ENCODE data around the gene PRKCH. TPM values are rescaled to one million over a fixed set of nuclear protein-coding genes. Genes with fewer than 3 reads are reported as not detected.
A peak's percentile ranks its signal among the peaks of the same experiment; 100 is the strongest.

Gene PRKCH
- total and polyA plus RNA-seq, 12 donors = 8.3 to 25.1 (median 17.7) TPM

DNA sequence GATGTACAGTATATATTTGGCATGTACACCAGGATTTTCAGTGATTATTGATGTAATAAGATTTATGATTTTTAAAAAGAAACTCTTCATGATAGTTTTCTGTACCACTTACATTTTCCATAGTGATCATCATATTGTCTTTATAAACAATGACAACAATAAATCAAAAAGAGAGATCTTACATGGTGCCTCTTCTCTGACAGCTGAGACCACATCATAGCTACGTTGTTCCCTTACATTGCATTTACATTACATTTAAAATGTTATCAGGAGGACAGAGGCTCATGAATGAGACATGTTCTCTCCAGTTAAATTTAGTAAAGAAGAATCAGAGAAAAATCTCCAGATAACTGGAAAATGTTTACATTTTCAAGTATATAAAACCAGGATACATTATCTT lies 112.4 kb downstream of the PRKCH start:
- no peaks in the 10 kb centered on the region for H3K36me3 ChIP-seq
- ATAC-seq (no peak), DNase-seq (no peak)
- WGBS, 2 donors = 68 to 74% methylated on average over 1 of the region's 1 CpG
- TF ChIP-seq, protein P1, sequence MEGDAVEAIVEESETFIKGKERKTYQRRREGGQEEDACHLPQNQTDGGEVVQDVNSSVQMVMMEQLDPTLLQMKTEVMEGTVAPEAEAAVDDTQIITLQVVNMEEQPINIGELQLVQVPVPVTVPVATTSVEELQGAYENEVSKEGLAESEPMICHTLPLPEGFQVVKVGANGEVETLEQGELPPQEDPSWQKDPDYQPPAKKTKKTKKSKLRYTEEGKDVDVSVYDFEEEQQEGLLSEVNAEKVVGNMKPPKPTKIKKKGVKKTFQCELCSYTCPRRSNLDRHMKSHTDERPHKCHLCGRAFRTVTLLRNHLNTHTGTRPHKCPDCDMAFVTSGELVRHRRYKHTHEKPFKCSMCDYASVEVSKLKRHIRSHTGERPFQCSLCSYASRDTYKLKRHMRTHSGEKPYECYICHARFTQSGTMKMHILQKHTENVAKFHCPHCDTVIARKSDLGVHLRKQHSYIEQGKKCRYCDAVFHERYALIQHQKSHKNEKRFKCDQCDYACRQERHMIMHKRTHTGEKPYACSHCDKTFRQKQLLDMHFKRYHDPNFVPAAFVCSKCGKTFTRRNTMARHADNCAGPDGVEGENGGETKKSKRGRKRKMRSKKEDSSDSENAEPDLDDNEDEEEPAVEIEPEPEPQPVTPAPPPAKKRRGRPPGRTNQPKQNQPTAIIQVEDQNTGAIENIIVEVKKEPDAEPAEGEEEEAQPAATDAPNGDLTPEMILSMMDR (IDR thresholded peaks at IDR 0.05) = no peak
- no peaks in the 10 kb centered on the region for H3K27me3 ChIP-seq
- peaks cover 0 to 9% (median 0%) of the 10 kb centered on the region in 11 donors for H3K9me3 ChIP-seq
- H3K4me1 ChIP-seq = peaks cover 0 to 84% (median 57%) of the 10 kb centered on the region in 9 donors
- no peak overlapping the region for H3K4me3 ChIP-seq
- peak overlapping the region in 3 of 10 donors; percentile 15 to 52 (median 23) for H3K27ac ChIP-seq
- intact Hi-C loops (cut with DNase I) = loop anchor here in 2 of 10 donors (5.0 to 10.0 kb wide), 2 partner anchors 109 to 127 kb away; partner anchors contain the start of gene PRKCH (in 1 of the 2)

DNA sequence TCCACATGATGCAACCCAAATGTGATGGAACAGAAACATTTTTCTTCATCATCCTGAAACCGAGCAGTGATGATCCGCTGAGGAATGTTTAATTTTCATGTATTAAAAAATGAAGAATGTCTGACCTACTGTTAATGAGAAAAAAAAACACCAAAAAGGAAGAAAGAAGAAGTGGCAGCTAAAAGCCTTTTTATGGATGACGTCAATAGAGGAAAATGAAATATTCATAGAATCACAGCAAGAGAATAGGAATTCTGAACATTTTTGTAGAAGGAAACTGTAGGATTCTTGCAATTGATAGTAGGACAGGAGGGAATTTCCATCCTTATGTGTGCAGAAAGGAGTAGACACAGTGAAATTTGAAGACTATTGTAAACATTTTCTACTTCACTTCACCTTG lies 112.9 kb downstream of the PRKCH start:
- Histone ChIP-seq H3K4me3 (no peak overlapping the region), H3K36me3 (no peaks in the 10 kb centered on the region), H3K4me1 (peaks cover 0 to 84% (median 57%) of the 10 kb centered on the region in 9 donors), H3K27ac (peak overlapping the region in 1 of 10 donors; percentile 47), H3K9me3 (peaks cover 0 to 9% (median 0%) of the 10 kb centered on the region in 11 donors), H3K27me3 (no peaks in the 10 kb centered on the region)
- TF ChIP-seq, protein P1 (IDR thresholded peaks at IDR 0.05) = no peak
- 83 to 84% methylated on average over 3 of the region's 3 CpGs for WGBS, 2 donors
- ATAC-seq = no peak
- DNase-seq = no peak
- intact Hi-C loops (cut with DNase I) = loop anchor here in 2 of 10 donors (5.0 to 10.0 kb wide), 2 partner anchors 110 to 127 kb away; partner anchors contain the start of gene PRKCH (in 1 of the 2)

DNA sequence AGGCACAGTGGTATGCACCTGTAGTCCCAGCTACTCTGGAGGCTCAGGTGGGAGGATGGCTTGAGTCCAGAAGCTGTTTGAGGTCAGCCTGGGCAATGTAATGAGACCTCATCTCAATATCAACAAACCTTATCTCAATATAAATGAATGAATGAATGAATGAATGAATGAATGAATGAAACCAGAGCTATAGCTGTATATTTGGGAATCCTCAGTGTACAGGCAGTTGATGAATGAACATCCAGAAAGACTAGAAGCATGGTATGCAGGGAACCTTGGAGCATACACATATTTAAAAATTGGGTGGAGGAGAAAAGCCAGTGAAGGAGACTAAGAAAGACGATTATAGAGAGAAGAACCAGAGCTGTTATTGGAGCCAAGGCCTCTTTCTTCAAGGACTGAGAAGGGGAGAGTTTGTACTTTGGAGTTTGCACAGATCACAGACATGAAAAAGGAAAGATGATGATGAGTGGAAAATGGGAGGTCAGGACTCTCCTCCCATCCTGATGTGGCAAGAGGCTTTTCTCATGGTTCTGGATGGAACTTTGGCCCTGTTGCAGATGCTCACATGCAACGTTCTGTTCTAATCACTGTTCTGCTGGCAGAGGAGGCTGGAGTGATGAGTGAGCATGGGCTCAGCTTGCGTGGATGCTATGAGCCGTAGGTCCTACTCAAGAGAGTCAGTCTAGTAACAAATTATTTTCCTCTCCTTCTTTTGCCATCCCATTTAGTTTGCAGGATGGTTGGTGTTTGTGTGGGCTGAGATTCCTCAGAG lies 114.4 kb downstream of the PRKCH start:
- Histone ChIP-seq H3K36me3 (no peaks in the 10 kb centered on the region), H3K27ac (peak overlapping the region in 1 of 10 donors; percentile 22), H3K4me3 (no peak overlapping the region), H3K27me3 (no peaks in the 10 kb centered on the region), H3K9me3 (peaks cover 0 to 9% (median 0%) of the 10 kb centered on the region in 11 donors), H3K4me1 (peaks cover 0 to 85% (median 71%) of the 10 kb centered on the region in 9 donors)
- 44 to 56% methylated on average over 4 of the region's 4 CpGs for whole genome bisulfite sequencing, 2 donors
- intact Hi-C loops (cut with DNase I) = loop anchor here in 4 of 10 donors (5.0 to 10.0 kb wide), 3 partner anchors 111 to 138 kb away; partner anchors contain the start of gene PRKCH (in 3 of the 4)
- DNase-seq (no peak), ATAC-seq (peak in 2 of 8 donors; percentile 20 to 67)
- TF ChIP-seq, protein P1 (IDR thresholded peaks at IDR 0.05) = no peak

DNA sequence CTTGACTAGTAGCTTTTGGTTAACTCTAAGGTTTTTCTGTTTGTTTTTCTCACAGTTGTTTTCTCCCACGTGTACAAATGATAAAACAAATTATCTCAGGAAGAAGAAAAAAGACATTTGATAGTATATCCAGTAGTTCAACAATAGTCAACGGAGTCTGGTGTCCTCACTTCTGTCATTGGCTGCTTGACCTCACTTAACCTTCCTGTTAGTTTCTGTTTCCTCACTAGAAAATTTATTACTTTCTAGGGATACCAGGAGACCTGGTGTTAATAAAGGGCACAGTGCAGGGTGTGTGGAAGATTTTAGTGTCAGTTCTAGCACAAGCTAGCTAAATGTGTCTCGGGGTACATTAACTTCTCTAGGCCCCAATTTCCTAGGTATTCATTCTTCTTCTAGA lies 116.0 kb downstream of the PRKCH start:
- intact Hi-C loops (cut with DNase I) = loop anchor here in 4 of 10 donors (5.0 to 10.0 kb wide), 3 partner anchors 113 to 140 kb away; partner anchors contain the start of gene PRKCH (in 3 of the 4)
- WGBS, 2 donors = 38 to 41% methylated on average over 3 of the region's 3 CpGs

More for the DNA sequence above, 116.0 kb downstream of the PRKCH start:
- Histone ChIP-seq H3K4me1 (peaks cover 0 to 79% (median 62%) of the 10 kb centered on the region in 9 donors), H3K9me3 (no peaks in the 10 kb centered on the region), H3K36me3 (no peaks in the 10 kb centered on the region), H3K4me3 (no peak overlapping the region), H3K27ac (peak overlapping the region in 2 of 10 donors; percentile 62 to 67), H3K27me3 (no peaks in the 10 kb centered on the region)
- no peak for DNase-seq
- TF ChIP-seq, protein P1 (IDR thresholded peaks at IDR 0.05) = no peak
- ATAC-seq = no peak

Data from heart right ventricle (tissue), 16 donors.